ENCODE results near the gene SHKBP1.
"Not testable (repeated sequence)": the region's sequence is repeated elsewhere in the genome, so short reads cannot be mapped to it uniquely, and the experiment has no call there.

Gene SHKBP1

DNA sequence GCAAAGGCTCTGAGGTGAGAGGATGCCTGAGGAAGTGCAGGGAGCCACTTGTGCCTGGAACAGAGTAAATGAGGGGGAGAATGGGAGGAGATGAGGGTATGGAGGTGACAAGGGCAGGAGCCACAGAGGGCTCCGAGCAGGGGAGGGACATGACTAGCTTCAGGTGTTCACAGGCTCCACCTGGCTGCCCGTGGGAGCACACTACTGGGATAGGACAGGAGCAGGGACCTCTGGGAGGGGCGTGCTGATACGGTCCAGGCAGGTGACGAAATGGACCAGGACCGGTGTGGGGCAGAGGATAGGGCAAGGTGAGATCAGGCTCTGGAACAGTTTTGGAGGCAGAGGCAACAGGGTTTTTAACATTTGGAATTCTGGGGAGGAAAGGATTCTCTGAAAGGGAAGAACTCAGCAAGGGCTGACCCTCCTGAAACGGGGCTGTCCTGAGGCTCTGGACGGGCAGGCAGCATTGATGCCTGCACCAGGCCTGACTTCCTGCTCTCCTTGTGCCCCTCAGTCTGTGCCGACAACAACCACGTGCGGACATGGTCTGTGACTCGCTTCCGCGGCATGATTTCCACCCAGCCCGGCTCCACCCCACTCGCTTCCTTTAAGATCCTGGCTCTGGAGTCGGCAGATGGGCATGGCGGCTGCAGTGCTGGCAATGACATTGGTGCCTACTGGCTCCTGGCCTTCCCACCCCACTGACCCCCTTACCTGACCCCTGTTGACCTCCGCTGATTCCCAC lies 11.6 kb downstream of the SHKBP1 start:
- no peak overlapping the region for H3K4me3 ChIP-seq (ENCODE audit: low read length)
- H3K36me3 ChIP-seq (ENCODE audit: control insufficient read depth, insufficient read depth, low read length, severe bottlenecking), result peaks cover 7% of the 10 kb centered on the region
- no peak for DNase-seq (ENCODE audit: low read depth)
- H3K9ac ChIP-seq (ENCODE audit: low read length), result no peak overlapping the region
- no peaks in the 10 kb centered on the region for H3K27me3 ChIP-seq (replicated peaks; ENCODE audit: control insufficient read depth, insufficient read depth, low read length)
- H3K9me3 ChIP-seq (ENCODE audit: control insufficient read depth, low read length), result no peaks in the 10 kb centered on the region
- no peaks in the 10 kb centered on the region for H3K4me1 ChIP-seq (ENCODE audit: control insufficient read depth, insufficient read depth, low read length)

DNA sequence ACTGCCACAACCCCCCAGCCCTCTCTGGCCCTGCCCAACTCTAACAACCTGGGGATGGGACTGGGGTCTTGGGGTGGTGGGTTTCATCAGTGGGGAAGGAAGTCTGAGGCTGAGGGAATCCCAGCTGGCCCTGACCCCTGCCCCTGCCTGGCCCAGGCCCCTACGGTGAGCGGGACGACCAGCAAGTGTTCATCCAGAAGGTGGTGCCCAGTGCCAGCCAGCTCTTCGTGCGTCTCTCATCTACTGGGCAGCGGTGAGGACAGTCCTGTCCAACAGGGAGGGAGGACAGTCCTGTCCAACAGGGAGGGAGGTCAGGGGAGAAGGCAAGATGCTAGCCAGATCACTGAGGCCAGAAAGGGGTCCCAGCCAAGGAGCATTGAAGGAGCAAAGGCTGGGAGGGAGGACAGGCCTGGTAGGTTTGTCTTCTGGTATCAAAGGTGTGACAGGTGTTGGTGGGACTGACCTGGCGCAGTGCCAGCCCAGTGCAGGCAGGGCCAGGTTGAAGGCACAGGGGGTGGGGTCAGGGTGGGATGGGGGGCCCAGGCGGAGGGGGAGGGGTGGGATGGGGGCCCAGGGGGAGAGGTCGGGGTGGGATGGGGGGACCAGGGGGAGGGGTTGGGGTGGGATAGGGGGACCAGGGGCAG lies 12.4 kb downstream of the SHKBP1 start:
- Histone ChIP-seq H3K4me3 (ENCODE audit: low read length) (no peak overlapping the region), H3K27me3 (replicated peaks; ENCODE audit: control insufficient read depth, insufficient read depth, low read length) (no peaks in the 10 kb centered on the region), H3K4me1 (ENCODE audit: control insufficient read depth, insufficient read depth, low read length) (no peaks in the 10 kb centered on the region), H3K36me3 (ENCODE audit: control insufficient read depth, insufficient read depth, low read length, severe bottlenecking) (peaks cover 5% of the 10 kb centered on the region), H3K9ac (ENCODE audit: low read length) (no peak overlapping the region), H3K9me3 (ENCODE audit: control insufficient read depth, low read length) (no peaks in the 10 kb centered on the region)
- no peak for DNase-seq (ENCODE audit: low read depth)

DNA sequence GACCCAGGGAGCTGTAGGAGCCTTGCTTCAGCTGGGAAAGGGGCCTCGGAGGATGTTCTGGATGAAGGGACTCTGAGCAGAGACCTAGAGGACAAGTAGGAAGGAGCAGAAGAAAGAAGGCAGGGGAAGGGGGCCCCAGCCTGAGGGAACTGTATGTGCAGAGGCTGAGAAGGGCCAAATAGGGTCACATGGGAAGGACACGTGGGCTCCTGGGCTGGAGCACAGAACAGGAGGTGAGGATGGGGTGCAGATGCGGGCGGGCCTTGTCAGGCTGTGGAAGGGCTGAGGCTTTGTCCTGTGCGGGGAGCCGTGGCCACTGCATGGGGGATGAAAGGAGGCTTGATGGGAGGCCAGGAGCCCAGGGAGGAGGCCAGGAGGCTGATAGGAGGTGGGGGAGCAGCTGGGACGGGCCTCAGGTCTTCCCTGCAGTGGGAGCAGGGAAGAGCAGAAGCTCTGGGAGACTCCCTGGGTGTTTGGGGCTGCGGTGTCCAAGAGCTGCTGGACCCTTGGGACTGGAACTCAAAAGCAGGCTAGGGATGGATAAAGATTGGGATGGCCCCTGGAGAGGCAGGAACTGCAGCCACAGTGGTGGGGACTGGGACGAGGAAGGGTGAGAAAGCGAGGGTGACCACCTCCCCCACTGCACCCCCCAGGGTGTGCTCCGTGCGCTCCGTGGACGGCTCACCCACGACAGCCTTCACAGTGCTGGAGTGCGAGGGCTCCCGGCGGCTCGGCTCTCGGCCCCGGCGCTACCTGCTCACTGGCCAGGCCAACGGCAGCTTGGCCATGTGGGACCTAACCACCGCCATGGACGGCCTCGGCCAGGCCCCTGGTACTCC lies 13.1 kb downstream of the SHKBP1 start:
- H3K4me3 ChIP-seq (ENCODE audit: low read length), result no peak overlapping the region
- H3K9me3 ChIP-seq (ENCODE audit: control insufficient read depth, low read length), result no peaks in the 10 kb centered on the region
- H3K4me1 ChIP-seq (ENCODE audit: control insufficient read depth, insufficient read depth, low read length), result no peaks in the 10 kb centered on the region
- H3K27me3 ChIP-seq (replicated peaks; ENCODE audit: control insufficient read depth, insufficient read depth, low read length), result no peaks in the 10 kb centered on the region
- no peak for DNase-seq (ENCODE audit: low read depth)
- no peak overlapping the region for H3K9ac ChIP-seq (ENCODE audit: low read length)
- H3K36me3 ChIP-seq (ENCODE audit: control insufficient read depth, insufficient read depth, low read length, severe bottlenecking), result peaks cover 3% of the 10 kb centered on the region

DNA sequence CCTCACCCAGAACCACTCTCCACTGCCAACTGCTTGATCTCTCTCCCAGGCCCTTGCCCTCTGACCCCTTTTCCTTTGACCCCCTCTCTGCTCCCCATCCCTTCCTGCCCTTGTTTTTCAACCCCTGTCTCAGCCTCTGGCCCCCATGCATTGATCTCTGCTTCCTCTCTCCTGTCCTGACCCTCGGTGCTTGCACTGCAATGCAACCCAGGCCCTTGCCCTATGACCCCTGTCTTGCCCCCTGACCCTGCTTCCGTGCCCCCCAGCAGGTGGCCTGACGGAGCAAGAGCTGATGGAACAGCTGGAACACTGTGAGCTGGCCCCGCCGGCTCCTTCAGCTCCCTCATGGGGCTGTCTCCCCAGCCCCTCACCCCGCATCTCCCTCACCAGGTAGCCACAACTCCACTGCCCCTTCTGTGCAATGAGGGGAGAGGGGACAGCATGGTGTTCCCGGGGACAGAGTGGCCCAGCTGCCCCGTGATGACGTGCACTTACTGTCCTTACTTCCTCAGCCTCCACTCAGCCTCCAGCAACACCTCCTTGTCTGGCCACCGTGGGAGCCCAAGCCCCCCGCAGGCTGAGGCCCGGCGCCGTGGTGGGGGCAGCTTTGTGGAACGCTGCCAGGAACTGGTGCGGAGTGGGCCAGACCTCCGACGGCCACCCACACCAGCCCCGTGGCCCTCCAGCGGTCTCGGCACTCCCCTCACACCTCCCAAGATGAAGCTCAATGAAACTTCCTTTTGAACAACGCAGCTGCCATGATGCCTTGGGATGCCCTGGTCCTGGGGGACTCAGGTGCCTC lies 14.0 kb downstream of the SHKBP1 start:
- no peak overlapping the region for H3K4me3 ChIP-seq (ENCODE audit: low read length)
- H3K9ac ChIP-seq (ENCODE audit: low read length), result no peak overlapping the region
- H3K4me1 ChIP-seq (ENCODE audit: control insufficient read depth, insufficient read depth, low read length), result no peaks in the 10 kb centered on the region
- no peak for DNase-seq (ENCODE audit: low read depth)
- H3K27me3 ChIP-seq (replicated peaks; ENCODE audit: control insufficient read depth, insufficient read depth, low read length), result no peaks in the 10 kb centered on the region
- H3K36me3 ChIP-seq (ENCODE audit: control insufficient read depth, insufficient read depth, low read length, severe bottlenecking), result peaks cover 3% of the 10 kb centered on the region
- H3K9me3 ChIP-seq (ENCODE audit: control insufficient read depth, low read length), result no peaks in the 10 kb centered on the region

DNA sequence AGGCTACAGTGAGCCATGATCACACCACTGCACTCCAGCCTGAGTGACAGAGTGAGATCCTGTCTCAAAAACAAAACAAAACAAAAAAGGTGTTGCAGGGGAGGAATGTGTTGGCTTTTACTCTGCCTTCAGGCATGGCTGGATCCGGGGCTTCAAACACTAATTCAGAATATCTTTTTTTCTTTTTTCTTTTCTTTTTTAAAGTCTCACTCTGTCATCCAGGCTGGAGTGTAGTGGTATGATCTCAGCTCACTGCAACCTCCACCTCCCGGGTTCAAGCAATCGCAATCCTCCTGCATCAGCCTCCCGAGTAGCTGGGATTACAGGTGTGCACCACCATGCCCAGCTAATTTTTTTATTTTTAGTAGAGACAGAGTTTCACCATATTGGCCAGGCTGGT lies 15.1 kb downstream of the SHKBP1 start:
- not testable (repeated sequence) for DNase-seq (ENCODE audit: low read depth); H3K9me3 ChIP-seq (ENCODE audit: control insufficient read depth, low read length); H3K9ac ChIP-seq (ENCODE audit: low read length); H3K36me3 ChIP-seq (ENCODE audit: control insufficient read depth, insufficient read depth, low read length, severe bottlenecking); H3K4me3 ChIP-seq (ENCODE audit: low read length); H3K27me3 ChIP-seq (replicated peaks; ENCODE audit: control insufficient read depth, insufficient read depth, low read length); H3K4me1 ChIP-seq (ENCODE audit: control insufficient read depth, insufficient read depth, low read length)

DNA sequence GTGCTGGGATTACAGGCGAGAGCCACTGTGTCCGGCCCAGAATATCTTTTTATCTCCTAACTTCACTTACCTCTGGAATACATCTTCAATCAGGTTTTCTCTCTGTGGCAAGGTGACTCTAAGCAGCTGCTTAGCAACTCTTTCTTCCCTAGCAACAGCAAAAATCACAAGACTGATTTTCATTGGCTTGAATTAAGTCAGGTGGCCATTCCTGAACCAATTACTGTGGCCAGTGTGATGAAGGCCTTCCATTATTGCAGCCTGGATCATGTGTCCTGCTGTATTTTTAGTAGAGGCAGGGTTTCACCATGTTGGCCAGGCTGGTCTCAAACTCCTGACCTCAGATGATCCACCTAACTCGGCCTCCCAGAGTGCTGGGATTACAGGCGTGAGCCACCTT lies 15.5 kb downstream of the SHKBP1 start:
- no peaks in the 10 kb centered on the region for H3K36me3 ChIP-seq (ENCODE audit: control insufficient read depth, insufficient read depth, low read length, severe bottlenecking)
- H3K27me3 ChIP-seq (replicated peaks; ENCODE audit: control insufficient read depth, insufficient read depth, low read length), result no peaks in the 10 kb centered on the region
- H3K9ac ChIP-seq (ENCODE audit: low read length), result no peak overlapping the region
- no peak for DNase-seq (ENCODE audit: low read depth)
- H3K9me3 ChIP-seq (ENCODE audit: control insufficient read depth, low read length), result no peaks in the 10 kb centered on the region
- no peaks in the 10 kb centered on the region for H3K4me1 ChIP-seq (ENCODE audit: control insufficient read depth, insufficient read depth, low read length)
- no peak overlapping the region for H3K4me3 ChIP-seq (ENCODE audit: low read length)

DNA sequence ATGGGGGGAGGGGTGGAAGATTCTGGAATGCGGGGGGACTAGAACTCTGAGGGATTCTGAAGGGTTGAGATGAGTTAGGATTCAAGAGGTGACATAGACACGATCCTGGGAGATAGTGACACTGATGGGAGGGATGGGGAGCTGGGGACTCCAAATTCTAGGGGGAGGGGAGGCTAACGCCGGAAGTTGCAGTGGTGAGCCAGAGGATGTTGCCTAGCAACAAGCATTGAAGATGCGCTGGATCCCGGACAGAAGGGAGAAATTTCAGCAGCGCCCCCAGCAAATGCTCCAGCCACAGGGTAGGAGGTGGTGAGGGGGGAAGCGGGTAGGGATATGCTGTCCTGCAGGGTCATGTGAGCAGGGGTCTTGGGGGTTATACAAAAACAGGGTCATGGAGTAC lies 17.6 kb downstream of the SHKBP1 start:
- no peaks in the 10 kb centered on the region for H3K36me3 ChIP-seq (ENCODE audit: control insufficient read depth, insufficient read depth, low read length, severe bottlenecking)
- no peak for DNase-seq (ENCODE audit: low read depth)
- H3K4me1 ChIP-seq (ENCODE audit: control insufficient read depth, insufficient read depth, low read length), result no peaks in the 10 kb centered on the region
- H3K27me3 ChIP-seq (replicated peaks; ENCODE audit: control insufficient read depth, insufficient read depth, low read length), result peaks cover 6% of the 10 kb centered on the region
- H3K9me3 ChIP-seq (ENCODE audit: control insufficient read depth, low read length), result no peaks in the 10 kb centered on the region
- no peak overlapping the region for H3K9ac ChIP-seq (ENCODE audit: low read length)
- no peak overlapping the region for H3K4me3 ChIP-seq (ENCODE audit: low read length)

DNA sequence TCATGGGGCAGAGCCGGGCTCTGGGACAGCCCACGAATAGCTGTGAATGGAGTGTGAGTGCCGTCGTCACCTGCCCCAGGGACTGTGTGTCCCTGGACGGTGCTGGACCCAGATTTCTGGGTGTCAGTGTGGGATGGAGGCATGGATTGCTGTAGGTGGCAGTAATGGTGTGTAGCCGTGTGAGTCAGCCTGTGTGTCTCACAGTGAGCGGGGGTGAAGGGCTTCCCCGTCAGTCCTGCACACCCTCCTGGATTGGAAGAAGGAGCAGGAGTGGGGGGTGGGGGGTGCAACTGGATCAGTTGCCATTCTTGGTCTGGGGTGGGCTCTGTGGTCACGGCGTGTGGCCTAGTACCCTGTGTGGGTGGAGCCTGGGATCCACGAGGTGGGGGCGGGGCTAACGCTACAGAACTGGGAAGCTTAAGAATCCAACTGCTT lies 18.0 kb downstream of the SHKBP1 start:
- Histone ChIP-seq H3K9ac (ENCODE audit: low read length) (no peak overlapping the region), H3K9me3 (ENCODE audit: control insufficient read depth, low read length) (no peaks in the 10 kb centered on the region), H3K4me3 (ENCODE audit: low read length) (no peak overlapping the region), H3K36me3 (ENCODE audit: control insufficient read depth, insufficient read depth, low read length, severe bottlenecking) (no peaks in the 10 kb centered on the region), H3K27me3 (replicated peaks; ENCODE audit: control insufficient read depth, insufficient read depth, low read length) (peaks cover 8% of the 10 kb centered on the region), H3K4me1 (ENCODE audit: control insufficient read depth, insufficient read depth, low read length) (no peaks in the 10 kb centered on the region)
- no peak for DNase-seq (ENCODE audit: low read depth)

DNA sequence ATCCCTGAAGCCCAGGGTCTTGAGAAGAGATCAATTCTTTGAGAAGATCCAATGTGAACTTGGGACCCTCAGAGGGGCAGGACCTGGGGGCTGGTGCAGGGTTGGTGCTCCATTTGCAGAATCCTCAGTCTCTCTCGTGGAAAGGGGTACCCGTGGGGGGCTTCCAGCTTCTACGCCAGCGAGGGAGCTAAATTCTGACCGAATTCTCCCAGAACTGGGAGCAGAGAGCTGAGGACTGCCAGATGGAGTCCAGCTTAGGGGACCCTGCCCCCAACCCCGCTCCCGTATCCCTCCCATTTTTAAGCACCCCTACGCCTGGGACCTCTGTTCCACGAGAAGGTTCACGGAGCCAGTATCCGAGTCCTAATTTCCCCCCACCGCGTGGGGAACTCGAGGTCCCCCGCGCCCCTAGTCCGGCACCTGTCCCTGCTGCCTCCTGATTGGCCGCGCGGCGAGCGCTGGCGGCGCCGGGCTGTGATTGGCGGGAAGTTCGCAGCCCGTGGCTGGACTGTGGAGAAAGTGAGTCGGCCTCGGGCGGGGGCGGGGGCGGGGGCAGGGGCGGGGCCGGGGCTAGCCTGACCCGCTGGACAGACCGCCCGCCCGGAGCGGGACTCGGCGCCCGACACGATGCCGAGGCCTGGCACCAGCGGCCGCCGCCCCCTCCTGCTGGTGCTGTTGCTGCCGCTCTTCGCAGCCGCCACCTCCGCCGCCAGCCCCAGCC lies 20.1 kb downstream of the SHKBP1 start:
- H3K9ac ChIP-seq (ENCODE audit: low read length), result no peak overlapping the region
- H3K9me3 ChIP-seq (ENCODE audit: control insufficient read depth, low read length), result no peaks in the 10 kb centered on the region
- H3K27me3 ChIP-seq (replicated peaks; ENCODE audit: control insufficient read depth, insufficient read depth, low read length), result peaks cover 18% of the 10 kb centered on the region
- H3K4me1 ChIP-seq (ENCODE audit: control insufficient read depth, insufficient read depth, low read length), result peaks cover 4% of the 10 kb centered on the region
- H3K36me3 ChIP-seq (ENCODE audit: control insufficient read depth, insufficient read depth, low read length, severe bottlenecking), result no peaks in the 10 kb centered on the region
- DNase-seq (ENCODE audit: low read depth), result peak; percentile 67
- H3K4me3 ChIP-seq (ENCODE audit: low read length), result no peak overlapping the region

DNA sequence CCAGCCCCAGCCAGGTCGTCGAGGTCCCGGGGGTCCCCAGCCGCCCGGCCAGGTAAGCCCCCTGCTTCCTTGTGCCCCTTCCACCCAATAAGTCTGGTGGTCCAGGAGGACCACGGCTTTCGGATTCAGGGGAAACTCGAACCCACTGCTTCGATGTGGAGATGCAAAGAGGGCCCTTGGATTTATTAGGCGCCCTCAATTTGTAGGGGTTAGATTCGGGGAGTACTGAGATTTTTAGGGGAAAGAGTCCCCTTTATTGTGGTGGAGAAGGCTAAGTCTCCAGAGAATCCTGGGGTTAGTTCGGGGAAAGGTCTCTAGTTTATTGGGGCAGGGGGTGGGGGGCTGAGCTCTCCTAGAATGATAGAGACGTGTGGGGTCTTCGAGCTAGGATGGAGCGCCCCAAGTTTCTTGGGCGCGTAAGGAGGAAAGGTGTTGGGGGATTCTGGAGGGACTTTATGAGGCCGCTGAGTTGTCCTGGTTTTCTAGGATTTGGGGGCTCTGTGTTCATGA lies 20.7 kb downstream of the SHKBP1 start:
- H3K36me3 ChIP-seq (ENCODE audit: control insufficient read depth, insufficient read depth, low read length, severe bottlenecking), result no peaks in the 10 kb centered on the region
- no peak for DNase-seq (ENCODE audit: low read depth)
- H3K4me3 ChIP-seq (ENCODE audit: low read length), result no peak overlapping the region
- H3K9ac ChIP-seq (ENCODE audit: low read length), result no peak overlapping the region
- no peaks in the 10 kb centered on the region for H3K9me3 ChIP-seq (ENCODE audit: control insufficient read depth, low read length)
- H3K4me1 ChIP-seq (ENCODE audit: control insufficient read depth, insufficient read depth, low read length), result peaks cover 9% of the 10 kb centered on the region
- peaks cover 18% of the 10 kb centered on the region for H3K27me3 ChIP-seq (replicated peaks; ENCODE audit: control insufficient read depth, insufficient read depth, low read length)
